Measurements from ENCODE around the gene EGLN3.
"Not testable (repeated sequence)": the region's sequence is repeated elsewhere in the genome, so short reads cannot be mapped to it uniquely, and the experiment has no call there.

EGLN3 gene

DNA sequence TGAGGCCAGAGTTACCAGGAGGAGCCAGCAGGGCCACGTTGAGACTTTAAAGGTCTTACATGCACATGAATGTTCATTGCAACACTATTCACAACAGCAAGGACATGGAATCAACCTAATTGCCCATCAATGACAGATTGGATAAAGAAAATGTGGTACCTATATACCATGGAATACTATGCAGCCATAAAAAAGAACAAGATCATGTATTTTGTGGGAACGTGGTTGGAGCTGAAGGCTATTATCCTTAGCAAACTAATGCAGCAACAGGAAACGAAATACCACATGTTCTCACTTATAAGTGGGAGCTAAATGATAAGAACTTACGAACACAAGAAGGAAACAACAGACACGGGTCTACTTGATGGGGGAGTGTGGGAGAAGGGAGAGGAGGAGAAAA is 11.6 kb upstream of the EGLN3 start:
- DNase-seq (ENCODE audit: low read depth, low spot score): not testable (repeated sequence)

DNA sequence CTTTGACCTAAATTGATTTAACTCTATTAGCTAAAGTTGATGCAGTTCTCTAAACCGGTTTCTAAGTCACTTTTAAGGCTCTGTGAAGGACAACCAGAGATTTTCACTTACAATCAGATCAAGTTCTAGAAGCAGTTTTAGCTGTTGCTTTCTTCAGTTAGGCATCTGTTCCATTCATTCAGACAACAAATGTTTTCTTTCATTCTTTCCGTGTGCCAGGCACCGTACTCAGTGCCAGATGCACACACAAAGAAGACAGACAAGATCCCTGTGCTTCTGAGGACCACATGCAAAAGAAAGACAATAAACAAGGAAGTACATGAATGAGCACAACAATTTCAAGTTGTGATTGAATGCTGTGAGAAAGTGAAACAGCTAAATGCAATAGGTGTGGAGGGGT is 11.1 kb upstream of the EGLN3 start:
- no peak for DNase-seq (ENCODE audit: low read depth, low spot score)

DNA sequence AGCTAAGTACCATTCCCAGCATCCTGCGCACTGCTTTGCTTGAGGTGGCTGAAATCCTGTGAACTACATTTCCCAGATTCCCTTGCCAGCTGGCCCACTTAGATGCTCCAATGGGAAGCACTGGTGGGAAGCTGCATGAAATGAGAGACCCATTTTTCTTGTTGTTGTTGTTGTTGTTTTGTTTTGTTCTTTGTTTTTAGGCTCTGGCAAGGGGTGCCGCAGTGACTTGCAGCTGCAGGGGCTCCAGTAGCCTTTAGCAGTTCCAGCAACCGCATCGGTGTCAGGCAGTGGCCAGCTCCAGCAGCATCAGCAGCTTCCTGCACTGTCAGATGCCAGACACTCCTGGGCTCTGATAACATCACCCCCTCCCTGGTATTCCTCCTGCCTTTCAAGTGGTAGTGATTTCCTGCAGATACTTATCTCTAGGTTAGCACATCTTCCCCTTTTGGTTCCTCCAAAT is 8.8 kb upstream of the EGLN3 start:
- no peak for DNase-seq (ENCODE audit: low read depth, low spot score)

- no peak for DNase-seq (ENCODE audit: low read depth, low spot score)
These were observed 7.8 kb upstream of the EGLN3 start for GRCh38 chr14:33958605-33959226.

GRCh38 chr14:33957993-33958392 is 7.1 kb upstream of the EGLN3 start:
- no peak for DNase-seq (ENCODE audit: low read depth, low spot score)

GRCh38 chr14:33957299-33957698 is 6.4 kb upstream of the EGLN3 start:
- DNase-seq (ENCODE audit: low read depth, low spot score): no peak

GRCh38 chr14:33956640-33957039 is 5.8 kb upstream of the EGLN3 start:
- DNase-seq (ENCODE audit: low read depth, low spot score): no peak

DNA sequence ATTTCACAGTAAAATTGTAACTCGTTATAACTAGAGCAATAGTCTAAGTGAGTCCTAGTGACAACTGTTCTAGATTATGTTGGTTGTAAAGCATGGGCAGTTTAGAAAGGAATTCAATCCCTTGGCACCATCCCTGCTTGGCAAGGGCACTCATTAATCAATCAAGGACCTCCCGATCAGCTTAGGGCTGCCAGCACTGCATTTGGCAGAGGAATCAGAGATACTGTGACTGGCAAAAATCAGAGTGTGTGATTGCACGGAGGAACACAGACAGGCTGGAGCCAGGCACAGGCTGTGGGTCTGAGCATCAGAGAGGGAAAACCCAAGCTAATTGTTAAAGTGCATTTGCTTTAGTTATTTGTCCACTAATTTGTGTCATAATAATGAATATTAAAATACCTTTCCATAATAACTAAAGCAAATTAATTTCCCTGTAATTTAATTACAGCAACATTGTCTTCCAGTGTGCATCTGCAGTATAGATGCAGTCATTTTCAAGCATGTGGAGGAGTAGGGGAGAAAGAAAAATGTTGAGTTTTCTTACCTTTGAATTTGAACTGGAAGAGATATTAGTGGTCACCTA is 3.2 kb upstream of the EGLN3 start:
- DNase-seq (ENCODE audit: low read depth, low spot score): no peak

GRCh38 chr14:33952541-33952940 is 1.7 kb upstream of the EGLN3 start:
- DNase-seq (ENCODE audit: low read depth, low spot score): no peak

DNA sequence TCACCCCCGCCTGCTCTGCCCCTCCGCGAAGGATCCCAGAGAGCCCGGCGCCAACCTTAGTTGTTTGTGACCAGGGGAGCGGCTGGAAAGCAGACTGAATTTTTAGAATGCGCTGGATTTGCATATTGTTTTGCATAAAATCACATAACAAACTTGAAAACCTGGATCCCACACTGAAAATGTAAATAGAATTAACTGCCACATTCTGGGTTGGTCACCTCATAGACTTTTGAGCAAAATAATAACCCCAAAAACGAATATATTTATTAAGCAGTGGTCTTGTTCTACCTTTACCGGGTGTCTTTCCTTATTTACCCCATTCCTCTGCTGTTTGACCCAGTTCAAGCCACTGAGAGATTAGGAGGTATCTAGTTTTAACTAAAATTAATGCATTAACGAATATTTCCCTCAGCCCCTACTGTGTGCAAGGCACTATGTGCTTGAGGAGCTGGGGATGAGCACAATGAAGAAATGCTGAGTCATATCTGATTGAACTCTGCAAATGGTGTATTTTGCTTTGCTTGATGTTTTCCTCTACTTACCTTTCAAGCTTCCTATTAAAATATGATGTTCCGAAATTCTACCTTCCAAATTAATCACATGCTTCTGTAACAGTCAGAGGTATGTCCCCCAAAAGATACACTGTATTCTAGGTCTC is 438 bp upstream of the EGLN3 start:
- no peak for DNase-seq (ENCODE audit: low read depth, low spot score)

DNA sequence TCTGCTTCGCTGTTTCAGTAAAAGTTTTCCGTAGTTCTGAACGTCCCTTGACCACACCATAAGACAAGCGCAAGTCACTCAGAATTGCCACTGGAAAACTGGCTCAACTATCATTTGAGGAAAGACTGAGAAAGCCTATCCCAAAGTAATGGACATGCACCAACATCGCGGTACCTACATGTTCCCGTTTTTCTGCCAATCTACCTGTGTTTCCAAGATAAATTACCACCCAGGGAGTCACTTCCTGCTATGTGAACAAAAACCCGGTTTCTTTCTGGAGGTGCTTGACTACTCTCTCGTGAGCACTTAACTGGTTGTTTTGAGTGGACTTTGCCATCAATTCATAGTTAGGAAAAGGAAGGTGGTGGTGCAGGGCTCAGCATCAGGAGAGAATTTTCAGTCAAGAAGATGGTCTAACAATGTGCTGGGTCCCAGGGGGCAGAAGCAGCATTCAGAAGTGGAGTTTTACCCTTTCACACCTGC is 1.4 kb downstream of the EGLN3 start:
- DNase-seq (ENCODE audit: low read depth, low spot score): no peak

GRCh38 chr14:33948869-33949408 is 1.9 kb downstream of the EGLN3 start:
- no peak for DNase-seq (ENCODE audit: low read depth, low spot score)

DNA sequence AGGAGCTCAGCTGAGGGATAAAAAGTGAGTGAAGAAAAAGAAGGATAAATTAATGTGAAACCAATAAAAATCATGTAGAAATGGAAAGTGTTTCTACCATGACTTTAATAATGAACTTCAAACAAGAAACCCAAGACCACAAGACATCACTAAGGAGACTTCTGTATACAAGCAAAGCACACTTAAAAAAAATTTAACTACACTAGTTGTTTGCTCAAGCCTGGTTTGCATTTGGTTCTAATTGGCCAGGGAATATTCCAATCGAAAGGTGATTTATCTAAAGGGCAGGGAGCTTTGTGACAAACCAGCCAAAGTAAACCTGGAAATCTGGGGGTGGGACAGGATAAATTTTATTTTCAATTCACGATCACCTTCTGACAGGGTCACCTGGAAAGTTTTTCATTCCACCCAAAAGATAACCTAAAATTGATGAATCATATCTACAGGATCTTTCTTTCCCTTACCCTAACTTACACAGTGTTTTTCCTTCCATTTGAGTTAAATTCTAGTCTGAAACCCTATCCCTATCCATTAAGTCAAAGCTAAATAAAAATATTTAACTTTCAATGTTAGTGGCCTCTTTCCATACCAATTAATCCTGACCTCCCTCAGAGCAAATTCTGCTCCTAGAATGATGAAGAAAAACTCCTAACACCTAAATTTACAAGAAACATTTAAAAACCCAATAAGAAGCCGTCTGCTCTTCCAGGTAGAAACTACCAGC is 2.6 kb downstream of the EGLN3 start:
- no peak for DNase-seq (ENCODE audit: low read depth, low spot score)

- no peak for DNase-seq (ENCODE audit: low read depth, low spot score)
These were observed 4.0 kb downstream of the EGLN3 start for GRCh38 chr14:33946679-33947476.

DNA sequence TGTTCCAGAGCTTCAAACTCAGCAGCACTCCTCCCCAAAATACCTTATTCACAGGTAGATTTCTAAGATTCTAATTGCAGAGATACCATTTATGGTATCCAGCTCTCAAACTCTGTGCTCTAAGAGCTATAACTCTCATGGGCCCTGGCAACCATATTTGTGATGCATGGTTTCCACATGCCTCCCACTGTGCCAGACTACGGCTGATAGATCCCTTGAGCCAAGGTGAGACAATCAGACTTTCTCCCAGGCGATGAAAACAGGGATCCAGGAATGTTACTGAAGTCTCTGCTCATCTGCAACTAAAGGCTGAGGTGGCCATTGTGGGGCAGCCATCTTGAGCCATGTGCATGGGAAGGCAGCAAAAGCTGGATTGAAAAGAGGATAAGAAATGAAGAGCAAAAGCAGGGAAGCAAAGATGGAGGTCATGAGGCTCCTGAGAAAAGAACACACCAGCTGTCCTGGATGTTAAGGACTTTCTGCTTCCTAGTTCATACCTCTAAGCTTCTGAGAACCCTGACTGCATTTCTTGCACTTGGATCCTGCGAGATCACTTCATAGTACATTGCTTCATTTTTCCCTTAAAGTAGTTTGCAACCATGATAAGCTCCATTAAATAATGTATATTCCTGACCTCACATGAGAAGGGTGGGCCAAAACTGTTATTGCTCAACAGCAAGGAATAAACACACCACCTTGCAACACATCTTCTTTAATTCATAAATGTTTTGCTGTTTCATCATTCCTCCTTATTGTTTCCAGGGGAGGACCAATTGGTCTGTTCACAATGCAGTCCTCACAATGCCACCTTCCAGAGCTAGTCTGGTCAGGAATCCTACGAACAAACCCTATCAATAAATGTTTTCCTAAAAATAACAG is 5.4 kb downstream of the EGLN3 start:
- no peak for DNase-seq (ENCODE audit: low read depth, low spot score)

GRCh38 chr14:33943096-33943883 is 7.6 kb downstream of the EGLN3 start:
- no peak for DNase-seq (ENCODE audit: low read depth, low spot score)

- DNase-seq (ENCODE audit: low read depth, low spot score): no peak
These were observed 9.2 kb downstream of the EGLN3 start for GRCh38 chr14:33941718-33942117.

- DNase-seq (ENCODE audit: low read depth, low spot score): no peak
These were observed 10.3 kb downstream of the EGLN3 start for GRCh38 chr14:33940561-33941011.

Measured in iPS DF 19.7 (cell line).